Activated naive CD4-positive, alpha-beta T cell treated with anti-CD3 and anti-CD28 coated beads for 36 hours (primary cell): Measurements from ENCODE around the gene SFT2D1. TPM values are rescaled to one million over a fixed set of nuclear protein-coding genes. Genes with fewer than 3 reads are reported as not detected.

Experiments
- CTCF ChIA-PET: fragments of 350-600 bp; sonication (Branson Sonifier 250); formaldehyde crosslinking; loops from one replicate; lab custom pipeline; 2021; ENCODE audit warnings: antibody characterized with exemption; lab: Charles Lee
- DNase-seq: peaks from one replicate; pipeline ENCODE4 v3.0.0-alpha.2; 2020
- H3K27ac Mint-ChIP-seq: one replicate; pipeline ENCODE4 v1.8.0; 2021; ENCODE audit warnings: mild to moderate bottlenecking, mixed read lengths
- H3K27me3 Mint-ChIP-seq: one replicate; pipeline ENCODE4 v1.8.0; 2021; ENCODE audit warnings: low read depth, mixed read lengths
- H3K36me3 Mint-ChIP-seq: one replicate; pipeline ENCODE4 v1.8.0; 2021; ENCODE audit warnings: low read depth, mixed read lengths
- H3K4me1 Mint-ChIP-seq: one replicate; pipeline ENCODE4 v1.8.0; 2021; ENCODE audit warnings: low read depth, mixed read lengths
- H3K4me3 Mint-ChIP-seq: one replicate; pipeline ENCODE4 v1.8.0; 2021; ENCODE audit warnings: mild to moderate bottlenecking, moderate library complexity, mixed read lengths
- H3K9me3 Mint-ChIP-seq: one replicate; pipeline ENCODE4 v1.8.0; 2021; ENCODE audit warnings: mixed read lengths
- intact Hi-C: fragments of 100-400 bp; cut with micrococcal nuclease; formaldehyde crosslinking; loops from one replicate; pipeline ENCODE4 v1.15.1; 2023
- total RNA-seq, 2 experiments: library from RNA; stranded (reverse); gene quantifications; one replicate each; pipeline ENCODE4 v1.2.3, GENCODE V29; 2021

Gene SFT2D1
- total RNA-seq, 2 experiments from 2014 or later: 53.1 to 53.3 TPM

DNA sequence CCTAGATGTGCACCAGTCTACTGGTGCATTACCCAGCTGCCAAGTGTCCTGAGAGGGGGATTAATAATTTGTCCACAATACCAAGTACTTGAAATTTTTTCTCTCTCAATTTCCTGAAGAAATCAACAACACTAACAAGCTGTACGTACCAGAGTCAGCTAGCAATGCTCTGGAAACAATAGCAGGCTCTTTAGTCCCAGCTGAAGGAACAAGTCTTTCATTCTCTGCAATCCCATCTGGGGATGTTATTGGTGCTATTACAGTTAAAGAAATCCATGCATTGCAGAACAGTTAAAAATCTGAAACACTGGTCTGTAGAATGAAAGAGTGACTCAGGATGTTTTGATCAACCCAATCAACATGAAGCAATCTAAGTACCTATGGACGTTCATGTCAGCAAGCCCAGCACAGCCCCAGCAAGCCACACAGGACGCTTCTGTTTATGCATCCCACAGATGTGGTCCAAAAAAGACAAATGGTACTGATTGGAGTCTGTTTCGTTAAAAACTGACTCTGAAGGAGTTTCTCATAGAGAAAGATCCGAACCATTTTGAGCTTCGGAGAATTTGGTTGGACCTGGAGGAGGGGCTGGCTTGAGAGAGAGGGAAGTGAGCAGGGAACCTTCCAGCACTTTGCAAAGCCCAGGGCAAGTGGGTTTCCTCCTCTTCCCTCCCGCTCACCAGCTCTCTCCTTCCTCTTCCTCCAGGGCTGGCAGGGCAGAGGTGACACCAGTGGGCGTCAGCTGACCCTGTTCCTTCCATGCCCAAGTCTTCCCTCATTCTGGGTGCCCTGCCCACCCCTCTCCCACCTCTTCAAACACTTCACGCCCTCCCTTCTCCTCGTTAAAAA is 46.1 kb downstream of the SFT2D1 start:
- Mint-ChIP-seq H3K27me3 (peaks cover 8% of the 10 kb centered on the region), H3K4me3 (no peak overlapping the region), H3K4me1 (no peaks in the 10 kb centered on the region), H3K27ac (no peak overlapping the region), H3K36me3 (no peaks in the 10 kb centered on the region), H3K9me3 (no peaks in the 10 kb centered on the region)
- intact Hi-C loops: no loop called here
- DNase-seq: no peak
- CTCF ChIA-PET: interaction anchor here (0.7 to 3.0 kb wide), 4 partner anchors 14 to 272 kb away, joined by 3 to 7 read pairs (median 4); no protein-coding TSS in a partner anchor

DNA sequence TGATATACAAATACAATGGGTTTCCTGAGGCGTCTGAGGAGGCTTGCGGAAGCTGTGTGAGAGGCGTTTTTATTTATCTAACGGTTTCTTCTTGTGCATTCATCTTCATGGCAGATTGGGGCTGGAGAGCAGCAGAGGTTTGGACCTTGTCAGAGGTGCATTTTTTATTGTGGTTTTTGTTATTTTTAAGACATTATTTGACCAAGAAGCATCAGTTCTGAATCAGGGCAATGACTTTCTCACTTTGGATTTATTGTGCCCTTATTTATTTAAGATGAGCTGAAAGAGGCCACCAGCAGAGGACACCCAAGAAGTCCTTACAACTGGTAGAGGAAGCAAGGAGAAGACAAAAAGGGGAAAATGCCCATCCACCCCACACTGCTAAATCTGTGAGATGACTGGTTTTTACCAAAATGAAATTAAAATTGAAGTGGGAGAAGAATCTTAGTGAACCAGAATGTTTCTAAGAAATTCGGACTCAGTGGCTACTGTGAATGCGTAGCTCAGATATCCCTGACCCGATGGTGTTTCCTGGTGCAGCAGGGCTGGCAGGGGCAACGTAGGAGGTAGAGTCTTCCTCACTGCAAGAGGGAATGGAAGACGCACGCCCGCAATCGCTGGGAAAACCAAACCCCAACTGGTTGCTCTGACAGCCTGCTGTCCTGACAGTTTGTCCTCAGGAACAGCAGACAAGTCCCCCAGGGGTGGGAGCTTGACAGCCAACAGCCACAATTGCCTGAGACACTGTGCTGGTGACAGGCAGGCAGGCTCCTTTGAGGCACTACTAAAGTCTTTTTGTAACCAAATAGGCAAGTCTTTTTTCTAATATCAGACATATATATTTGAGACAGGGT is 48.4 kb downstream of the SFT2D1 start:
- Mint-ChIP-seq H3K4me1 (no peaks in the 10 kb centered on the region), H3K27ac (no peak overlapping the region), H3K36me3 (no peaks in the 10 kb centered on the region), H3K4me3 (no peak overlapping the region), H3K9me3 (no peaks in the 10 kb centered on the region), H3K27me3 (peaks cover 8% of the 10 kb centered on the region)
- DNase-seq: no peak
- CTCF ChIA-PET: interaction anchor here (0.6 to 3.0 kb wide), 3 partner anchors 15 to 411 kb away, joined by 3 to 7 read pairs (median 3); no protein-coding TSS in a partner anchor
- intact Hi-C loops: no loop called here

DNA sequence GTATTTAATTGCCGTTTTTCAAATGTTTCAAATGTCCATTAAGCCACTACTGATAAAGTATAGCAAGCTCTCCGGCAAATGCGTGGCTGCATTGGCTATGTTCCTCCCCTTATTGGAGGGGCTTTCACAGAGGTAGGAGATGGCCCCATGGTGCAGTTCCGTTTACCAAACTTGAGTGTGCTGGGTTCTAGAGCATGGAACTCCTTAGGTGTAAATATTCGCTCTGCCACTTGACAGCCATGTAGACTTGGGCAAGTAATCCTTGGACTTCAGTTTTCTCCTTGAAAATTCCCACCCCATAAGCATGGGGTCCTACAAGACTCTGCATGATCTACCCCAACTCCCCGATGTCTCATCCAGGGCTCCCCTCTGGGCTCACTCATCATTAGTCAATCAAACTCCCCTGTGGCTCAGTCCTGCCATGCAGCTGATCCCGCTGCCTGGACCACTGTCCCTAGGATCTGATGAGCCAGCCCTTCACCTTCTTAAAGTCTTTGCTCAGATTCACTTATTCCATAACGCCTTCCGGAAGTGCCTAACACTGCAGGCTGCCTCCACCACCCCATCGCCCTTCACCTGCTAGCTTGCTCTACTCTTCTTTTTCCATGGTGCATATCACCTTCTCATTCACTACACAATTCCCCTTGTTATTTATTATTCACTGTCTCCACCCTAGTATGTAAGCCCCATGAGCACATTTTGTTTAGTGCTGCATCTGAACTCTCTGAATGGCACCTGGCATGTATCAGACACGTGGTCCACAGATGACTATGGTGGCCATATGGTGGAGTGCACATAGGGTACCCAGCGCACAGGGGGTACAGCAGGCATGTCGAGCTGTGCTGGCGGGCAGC is 52.9 kb downstream of the SFT2D1 start:
- H3K4me1 Mint-ChIP-seq: no peaks in the 10 kb centered on the region
- intact Hi-C loops: no loop called here
- CTCF ChIA-PET: interaction anchor here (0.7 kb wide), 1 partner anchor 122 kb away, joined by 3 read pairs; no protein-coding TSS in a partner anchor
- no peaks in the 10 kb centered on the region for H3K36me3 Mint-ChIP-seq
- no peak overlapping the region for H3K27ac Mint-ChIP-seq
- no peak for DNase-seq
- peaks cover 11% of the 10 kb centered on the region for H3K27me3 Mint-ChIP-seq
- no peaks in the 10 kb centered on the region for H3K9me3 Mint-ChIP-seq
- H3K4me3 Mint-ChIP-seq: no peak overlapping the region

DNA sequence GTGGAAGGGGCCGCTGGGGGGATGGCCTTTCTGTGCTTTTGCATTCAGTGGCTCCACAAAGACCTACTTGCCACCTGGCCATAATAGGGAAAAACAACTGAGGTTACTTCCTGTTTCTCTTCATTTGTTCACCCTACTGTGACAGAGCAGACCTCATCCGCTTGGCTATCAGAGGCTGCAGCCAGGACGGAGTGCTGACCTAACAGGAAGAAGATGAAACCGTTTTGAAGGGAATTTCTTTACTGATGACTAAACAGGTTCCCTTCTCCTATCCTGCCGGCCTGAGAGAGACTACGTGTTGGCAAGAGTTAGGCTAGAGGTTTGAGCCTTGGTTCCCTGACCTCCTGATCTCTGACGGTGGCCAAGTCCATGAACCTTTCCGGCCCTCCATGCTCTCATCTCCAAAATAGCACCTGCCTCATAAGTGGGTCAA is 55.5 kb downstream of the SFT2D1 start:
- no peak for DNase-seq
- Mint-ChIP-seq H3K9me3 (no peaks in the 10 kb centered on the region), H3K4me1 (no peaks in the 10 kb centered on the region), H3K36me3 (no peaks in the 10 kb centered on the region), H3K27ac (no peak overlapping the region), H3K27me3 (peaks cover 5% of the 10 kb centered on the region), H3K4me3 (no peak overlapping the region)
- intact Hi-C loops: no loop called here
- CTCF ChIA-PET: interaction anchor here (0.7 kb wide), 1 partner anchor 11 kb away, joined by 3 read pairs; no protein-coding TSS in a partner anchor

DNA sequence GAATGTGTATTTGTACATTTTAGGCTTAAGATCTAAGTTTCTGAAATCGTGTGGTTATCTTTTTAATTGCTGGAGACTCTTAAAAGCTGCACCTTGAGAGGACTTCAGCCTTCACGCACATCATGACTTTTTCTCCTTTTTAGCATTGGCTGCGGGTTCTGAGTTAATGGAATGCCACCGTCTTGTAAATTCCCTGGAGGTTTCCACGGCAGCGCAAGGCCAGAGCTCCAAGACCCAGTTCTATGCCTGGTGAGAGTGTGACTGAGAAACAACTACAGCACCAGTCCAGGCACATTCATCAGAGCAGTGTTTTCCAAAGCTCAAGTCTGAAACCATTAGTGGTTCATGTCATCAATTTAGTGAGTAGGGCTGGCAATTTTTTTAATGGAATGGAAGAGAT is 57.1 kb downstream of the SFT2D1 start:
- H3K27ac Mint-ChIP-seq: no peak overlapping the region
- no peaks in the 10 kb centered on the region for H3K4me1 Mint-ChIP-seq
- no peaks in the 10 kb centered on the region for H3K9me3 Mint-ChIP-seq
- DNase-seq: no peak
- no peaks in the 10 kb centered on the region for H3K36me3 Mint-ChIP-seq
- intact Hi-C loops: no loop called here
- CTCF ChIA-PET: interaction anchor here (1.1 to 1.8 kb wide), 3 partner anchors 9 to 116 kb away, joined by 3 to 8 read pairs (median 6); no protein-coding TSS in a partner anchor
- H3K27me3 Mint-ChIP-seq: peaks cover 5% of the 10 kb centered on the region
- no peak overlapping the region for H3K4me3 Mint-ChIP-seq

DNA sequence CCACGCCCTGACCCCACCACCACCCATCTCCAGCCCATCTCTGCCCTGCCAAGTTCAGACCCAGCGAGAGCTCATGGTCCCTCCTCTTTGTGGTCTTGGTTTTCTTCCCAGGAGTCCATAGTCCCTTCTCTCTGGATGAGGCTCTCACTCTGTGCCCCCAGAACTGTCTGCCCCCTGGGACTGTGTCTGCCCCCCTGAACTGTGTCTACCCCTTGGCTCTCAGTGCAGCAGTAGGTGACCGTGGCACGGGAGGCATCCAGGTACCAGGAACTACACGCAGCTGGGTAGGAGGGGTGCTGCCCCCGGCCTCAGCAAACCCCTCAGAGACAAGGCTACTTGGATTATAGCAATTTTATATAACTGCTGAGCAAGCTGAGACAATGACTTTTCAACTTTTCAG is 57.7 kb downstream of the SFT2D1 start:
- intact Hi-C loops: no loop called here
- DNase-seq: no peak
- Mint-ChIP-seq H3K27ac (no peak overlapping the region), H3K4me3 (no peak overlapping the region), H3K9me3 (no peaks in the 10 kb centered on the region), H3K27me3 (peaks cover 5% of the 10 kb centered on the region), H3K4me1 (no peaks in the 10 kb centered on the region), H3K36me3 (no peaks in the 10 kb centered on the region)
- CTCF ChIA-PET: interaction anchor here (1.1 to 1.8 kb wide), 3 partner anchors 9 to 116 kb away, joined by 3 to 8 read pairs (median 6); no protein-coding TSS in a partner anchor

DNA sequence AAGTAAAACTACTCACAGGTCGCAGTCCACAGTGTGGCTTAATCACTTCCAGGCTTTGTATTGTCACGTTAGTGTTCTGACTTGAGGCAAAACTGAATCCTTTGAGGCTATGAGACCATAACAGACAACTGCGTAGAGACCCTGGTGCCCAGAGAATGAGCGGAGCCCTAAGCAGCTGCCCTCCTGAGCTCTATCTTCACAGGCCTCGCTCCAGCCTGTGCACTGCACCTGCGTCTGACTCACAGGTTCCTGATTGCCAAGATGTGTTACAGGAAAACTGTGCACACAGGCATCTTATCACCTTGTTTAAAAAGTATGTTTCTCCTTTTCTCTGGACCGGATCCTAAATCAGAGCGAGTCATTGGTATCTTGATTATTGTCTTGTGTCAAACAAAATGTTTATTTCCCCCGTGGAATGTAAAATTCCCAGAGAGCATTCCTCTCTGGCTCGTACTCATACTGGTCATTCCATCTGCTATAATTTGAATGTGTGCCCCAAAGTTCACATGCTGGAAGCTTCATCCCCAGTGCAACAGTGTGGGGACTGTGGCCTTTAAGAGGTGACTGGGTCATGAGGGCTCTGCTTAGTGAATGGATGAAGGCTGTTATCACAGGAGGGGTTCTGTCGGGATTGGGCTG is 59.8 kb downstream of the SFT2D1 start:
- CTCF ChIA-PET: interaction anchor here (1.7 kb wide), 1 partner anchor 118 kb away, joined by 10 read pairs; no protein-coding TSS in a partner anchor
- intact Hi-C loops: no loop called here

DNA sequence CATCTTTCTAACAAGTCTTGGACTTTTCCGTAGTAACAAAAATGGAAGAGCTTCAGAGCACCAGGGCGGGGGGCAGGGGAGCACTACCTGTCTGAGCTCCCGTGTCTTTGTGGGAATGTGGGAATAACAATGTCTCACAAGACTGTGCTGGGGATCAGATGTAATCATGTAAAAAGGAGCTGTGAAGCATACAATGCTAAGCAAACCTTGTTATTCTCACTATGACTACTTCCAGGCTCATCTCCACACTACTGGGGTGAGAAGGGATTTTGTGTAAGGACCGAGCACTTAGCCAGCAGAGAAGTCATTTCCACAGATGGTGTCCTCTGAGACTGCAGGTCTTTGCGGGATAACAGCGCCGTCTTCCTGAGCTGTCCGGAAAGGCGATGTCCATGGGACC is 61.2 kb downstream of the SFT2D1 start:
- Mint-ChIP-seq H3K27ac (no peak overlapping the region), H3K4me3 (no peak overlapping the region), H3K4me1 (no peaks in the 10 kb centered on the region), H3K9me3 (no peaks in the 10 kb centered on the region), H3K36me3 (no peaks in the 10 kb centered on the region), H3K27me3 (peaks cover 5% of the 10 kb centered on the region)
- intact Hi-C loops: no loop called here
- no peak for DNase-seq
- CTCF ChIA-PET: interaction anchor here (0.6 to 2.2 kb wide), 6 partner anchors 23 to 318 kb away, joined by 3 to 10 read pairs (median 6); no protein-coding TSS in a partner anchor

More for the DNA sequence above, 59.8 kb downstream of the SFT2D1 start:
- no peaks in the 10 kb centered on the region for H3K9me3 Mint-ChIP-seq
- no peak overlapping the region for H3K4me3 Mint-ChIP-seq
- H3K36me3 Mint-ChIP-seq: no peaks in the 10 kb centered on the region
- DNase-seq: no peak
- H3K27me3 Mint-ChIP-seq: peaks cover 5% of the 10 kb centered on the region
- no peak overlapping the region for H3K27ac Mint-ChIP-seq
- H3K4me1 Mint-ChIP-seq: no peaks in the 10 kb centered on the region

DNA sequence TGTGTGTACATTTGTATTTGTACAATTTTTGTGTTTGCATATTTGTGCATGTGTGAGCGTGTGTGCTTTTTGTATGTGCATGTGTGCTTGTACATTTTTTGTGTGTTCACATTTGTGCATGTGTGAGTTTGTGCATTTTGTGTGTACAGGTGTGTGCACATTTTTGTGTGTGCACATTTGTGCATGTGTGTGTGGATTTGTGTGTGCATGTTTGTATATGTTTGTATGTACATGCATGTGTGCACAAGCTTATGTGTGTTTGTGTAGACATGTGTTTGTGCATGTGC is 63.0 kb downstream of the SFT2D1 start:
- H3K4me3 Mint-ChIP-seq: no peak overlapping the region
- peaks cover 1% of the 10 kb centered on the region for H3K27me3 Mint-ChIP-seq
- no peaks in the 10 kb centered on the region for H3K36me3 Mint-ChIP-seq
- no peak overlapping the region for H3K27ac Mint-ChIP-seq
- DNase-seq: no peak
- intact Hi-C loops: loop anchor here (5.0 to 10.0 kb wide), 2 partner anchors 392 to 495 kb away; no protein-coding TSS in a partner anchor
- H3K4me1 Mint-ChIP-seq: peaks cover 3% of the 10 kb centered on the region
- no peaks in the 10 kb centered on the region for H3K9me3 Mint-ChIP-seq
- CTCF ChIA-PET: interaction anchor here (1.0 to 2.2 kb wide), 3 partner anchors 9 to 121 kb away, joined by 3 to 7 read pairs (median 5); no protein-coding TSS in a partner anchor

DNA sequence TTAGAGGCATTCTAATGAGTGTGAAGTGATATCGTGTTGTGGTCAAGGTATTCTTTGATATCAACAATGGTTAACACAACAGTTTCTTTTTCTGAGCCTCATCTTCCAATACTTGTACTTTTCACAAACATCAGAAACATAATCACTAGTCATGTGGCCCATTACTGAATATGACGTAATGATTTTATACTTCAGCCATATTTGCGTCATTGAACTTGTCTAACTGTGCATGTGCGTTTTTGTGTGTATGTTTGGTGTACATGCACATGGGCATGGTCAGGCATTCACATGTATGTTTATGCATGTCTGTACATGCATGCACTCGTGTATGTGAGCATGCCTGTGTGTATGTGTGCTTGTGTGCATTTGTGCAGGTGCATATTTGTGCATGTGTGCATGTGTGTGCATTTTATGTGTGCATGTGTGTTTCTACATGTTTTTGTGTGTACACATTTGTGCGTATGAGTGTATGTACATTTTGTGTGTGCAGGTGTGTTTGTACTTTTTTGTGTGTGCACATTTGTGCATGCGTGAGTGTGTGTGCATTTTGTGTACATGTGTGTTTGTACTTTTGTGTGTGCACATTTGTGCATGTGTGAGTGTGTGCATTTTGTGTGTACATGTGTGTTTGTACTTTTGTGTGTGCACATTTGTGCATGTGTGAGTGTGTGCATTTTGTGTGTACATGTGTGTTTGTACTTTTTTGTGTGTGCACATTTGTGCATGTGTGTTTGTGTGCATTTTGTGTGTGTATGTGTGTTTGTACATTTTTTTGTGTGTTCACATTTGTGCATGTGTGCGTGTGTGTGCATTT is 63.6 kb downstream of the SFT2D1 start:
- CTCF ChIA-PET: interaction anchor here (1.7 to 2.2 kb wide), 2 partner anchors 103 to 122 kb away, joined by 5 to 7 read pairs; no protein-coding TSS in a partner anchor
- intact Hi-C loops: loop anchor here (5.0 to 10.0 kb wide), 2 partner anchors 391 to 496 kb away; no protein-coding TSS in a partner anchor
- Mint-ChIP-seq H3K27ac (no peak overlapping the region), H3K27me3 (no peaks in the 10 kb centered on the region), H3K9me3 (no peaks in the 10 kb centered on the region), H3K36me3 (no peaks in the 10 kb centered on the region), H3K4me1 (peaks cover 3% of the 10 kb centered on the region), H3K4me3 (no peak overlapping the region)
- no peak for DNase-seq
